Right atrium auricular region (tissue), 2 donors: ENCODE results near the gene NAT14. TPM values are rescaled to one million over a fixed set of nuclear protein-coding genes. Genes with fewer than 3 reads are reported as not detected.

Source experiments
- DNase-seq: peaks from one replicate; pipeline ENCODE4 v3.0.0-alpha.2; 2019; ENCODE audit warnings: low spot score
- H3K27ac ChIP-seq, 2 donors: fragments of 200-600 bp; sonication (generic); 1 replicate in 1 of 2; 2 replicates in 1 of 2; pipeline ENCODE4 v1.5.1; 2016 to 2019
- H3K27me3 ChIP-seq, 2 donors: fragments of 200-600 bp; sonication (generic); one replicate each; pipeline versions ENCODE4 v1.5.1 to v1.6.0; 2017 to 2019
- H3K36me3 ChIP-seq: fragments of 200-600 bp; sonication (generic); one replicate; pipeline ENCODE4 v1.5.1; 2016
- H3K4me1 ChIP-seq, 2 donors: fragments of 200-600 bp; sonication (generic); one replicate each; pipeline versions ENCODE4 v1.5.1 to v1.6.0; 2017 to 2019
- H3K4me3 ChIP-seq, 2 donors: fragments of 200-600 bp; sonication (generic); 1 replicate in 1 of 2; 2 replicates in 1 of 2; pipeline ENCODE4 v1.5.1; 2017 to 2019; ENCODE audit warnings: mild to moderate bottlenecking in 1 of 2, moderate library complexity in 1 of 2
- H3K9me3 ChIP-seq, 2 donors: fragments of 200-600 bp; sonication (generic); one replicate each; pipeline ENCODE4 v1.5.1; 2019
- total RNA-seq, 2 donors: library from RNA; depleted of rRNA; stranded (reverse); fragments of >200 nt; gene quantifications; one replicate each; pipeline ENCODE4 v1.1.0, GENCODE V29; 2016
- TF ChIP-seq, protein P1 (sequence below), 2 donors: fragments of 200-600 bp; sonication (generic); IDR thresholded peaks; one replicate each; pipeline ENCODE4 v1.5.1; 2019; ENCODE audit warnings: antibody characterized with exemption in 2 of 2

Gene NAT14
- total RNA-seq, 2 donors from 2014 or later = 2.3 to 7.0 TPM

DNA sequence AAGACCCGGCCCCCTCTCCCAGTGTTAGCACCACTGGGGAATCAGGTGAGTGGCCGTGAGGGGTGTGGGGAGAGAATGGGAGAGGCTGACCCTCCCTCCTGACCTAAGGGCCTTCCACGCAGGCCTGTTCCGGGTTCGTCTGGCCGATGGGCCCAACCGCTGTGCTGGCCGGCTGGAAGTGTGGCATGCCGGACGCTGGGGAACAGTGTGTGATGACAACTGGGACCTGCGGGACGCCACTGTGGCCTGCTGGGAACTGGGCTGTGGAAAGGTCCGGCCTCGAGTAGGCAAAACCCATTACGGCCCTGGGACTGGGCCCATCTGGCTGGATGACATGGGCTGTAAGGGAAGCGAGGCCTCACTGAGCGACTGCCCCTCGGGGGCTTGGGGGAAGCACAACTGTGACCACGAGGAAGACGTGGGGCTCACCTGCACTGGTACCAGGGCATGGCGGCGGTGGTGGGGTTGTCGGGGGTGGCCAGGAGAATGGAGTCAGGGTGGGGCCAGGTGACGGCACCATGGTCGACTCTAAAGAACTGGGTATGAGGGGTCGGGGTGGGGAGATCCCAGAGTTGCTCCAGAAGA, 15.5 kb downstream of the NAT14 start:
- H3K27me3 ChIP-seq = no peaks in the 10 kb centered on the region
- no peak overlapping the region for H3K4me3 ChIP-seq
- no peak for DNase-seq
- no peaks in the 10 kb centered on the region for H3K36me3 ChIP-seq
- TF ChIP-seq, protein P1, sequence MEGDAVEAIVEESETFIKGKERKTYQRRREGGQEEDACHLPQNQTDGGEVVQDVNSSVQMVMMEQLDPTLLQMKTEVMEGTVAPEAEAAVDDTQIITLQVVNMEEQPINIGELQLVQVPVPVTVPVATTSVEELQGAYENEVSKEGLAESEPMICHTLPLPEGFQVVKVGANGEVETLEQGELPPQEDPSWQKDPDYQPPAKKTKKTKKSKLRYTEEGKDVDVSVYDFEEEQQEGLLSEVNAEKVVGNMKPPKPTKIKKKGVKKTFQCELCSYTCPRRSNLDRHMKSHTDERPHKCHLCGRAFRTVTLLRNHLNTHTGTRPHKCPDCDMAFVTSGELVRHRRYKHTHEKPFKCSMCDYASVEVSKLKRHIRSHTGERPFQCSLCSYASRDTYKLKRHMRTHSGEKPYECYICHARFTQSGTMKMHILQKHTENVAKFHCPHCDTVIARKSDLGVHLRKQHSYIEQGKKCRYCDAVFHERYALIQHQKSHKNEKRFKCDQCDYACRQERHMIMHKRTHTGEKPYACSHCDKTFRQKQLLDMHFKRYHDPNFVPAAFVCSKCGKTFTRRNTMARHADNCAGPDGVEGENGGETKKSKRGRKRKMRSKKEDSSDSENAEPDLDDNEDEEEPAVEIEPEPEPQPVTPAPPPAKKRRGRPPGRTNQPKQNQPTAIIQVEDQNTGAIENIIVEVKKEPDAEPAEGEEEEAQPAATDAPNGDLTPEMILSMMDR (IDR thresholded peaks at IDR 0.05) = no peak
- H3K4me1 ChIP-seq = peaks cover 0 to 10% of the 10 kb centered on the region in 2 donors
- no peaks in the 10 kb centered on the region for H3K9me3 ChIP-seq
- H3K27ac ChIP-seq = no peak overlapping the region

DNA sequence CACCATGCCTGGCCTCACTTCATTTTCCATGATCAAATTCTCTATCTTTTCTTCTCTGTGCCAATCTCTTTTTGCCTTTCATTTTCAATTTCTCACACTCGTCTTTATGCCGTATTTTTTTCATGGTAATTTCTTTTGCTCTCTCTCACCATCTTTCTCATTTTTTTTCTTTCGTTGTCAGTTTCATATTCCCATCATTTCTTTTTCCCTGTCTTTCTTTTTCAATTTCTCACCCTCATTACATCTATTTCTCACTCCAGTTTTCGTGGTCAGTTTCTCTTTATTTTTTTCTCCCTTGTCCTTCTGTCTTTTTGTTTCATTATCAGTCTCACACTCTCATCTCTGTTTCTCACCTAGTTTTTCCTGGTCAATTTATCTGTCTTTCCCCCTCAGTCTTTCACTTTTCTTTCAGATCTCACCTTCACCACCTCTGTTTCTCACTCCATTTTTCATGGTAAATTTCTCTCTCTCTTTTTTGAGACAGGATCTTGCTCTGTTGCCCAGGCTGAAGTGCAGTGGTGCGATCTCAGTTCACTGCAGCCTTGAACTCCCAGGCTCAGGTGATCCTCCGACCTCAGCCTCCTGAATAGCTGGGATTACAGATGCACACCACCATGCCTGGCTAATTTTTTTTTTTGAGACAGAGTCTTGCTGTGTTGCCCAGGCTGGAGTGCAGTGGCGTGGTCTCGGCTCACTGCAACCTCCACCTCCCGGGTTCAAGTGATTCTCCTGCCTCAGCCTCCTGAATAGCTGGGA, 17.4 kb downstream of the NAT14 start:
- no peak overlapping the region for H3K27ac ChIP-seq
- H3K4me3 ChIP-seq = no peak overlapping the region
- no peaks in the 10 kb centered on the region for H3K36me3 ChIP-seq
- H3K27me3 ChIP-seq = no peaks in the 10 kb centered on the region
- no peaks in the 10 kb centered on the region for H3K9me3 ChIP-seq
- H3K4me1 ChIP-seq = peaks cover 0 to 10% of the 10 kb centered on the region in 2 donors
- TF ChIP-seq, protein P1 (IDR thresholded peaks at IDR 0.05) = no peak
- DNase-seq = no peak

DNA sequence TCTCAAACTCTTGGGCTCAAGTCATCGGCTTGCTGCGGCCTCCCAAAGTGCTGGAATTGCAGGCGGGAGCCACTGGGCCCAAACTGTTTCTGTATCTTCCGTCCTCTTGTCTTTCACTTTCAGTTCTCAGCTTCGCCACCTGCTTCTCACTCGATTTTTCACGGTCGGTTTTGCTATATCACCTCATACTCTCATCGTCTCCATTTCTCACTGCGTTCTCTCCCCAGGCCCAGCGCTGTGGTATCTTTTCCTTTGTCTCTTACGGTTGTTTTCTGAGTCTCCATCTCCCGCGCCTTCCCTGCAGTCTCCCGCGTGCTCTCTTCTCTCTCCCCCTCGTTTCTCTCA, 18.1 kb downstream of the NAT14 start:
- no peak overlapping the region for H3K27ac ChIP-seq
- no peak for DNase-seq
- TF ChIP-seq, protein P1 (IDR thresholded peaks at IDR 0.05) = no peak
- H3K9me3 ChIP-seq = no peaks in the 10 kb centered on the region
- no peak overlapping the region for H3K4me3 ChIP-seq
- peaks cover 0 to 10% of the 10 kb centered on the region in 2 donors for H3K4me1 ChIP-seq
- no peaks in the 10 kb centered on the region for H3K27me3 ChIP-seq
- H3K36me3 ChIP-seq = no peaks in the 10 kb centered on the region

DNA sequence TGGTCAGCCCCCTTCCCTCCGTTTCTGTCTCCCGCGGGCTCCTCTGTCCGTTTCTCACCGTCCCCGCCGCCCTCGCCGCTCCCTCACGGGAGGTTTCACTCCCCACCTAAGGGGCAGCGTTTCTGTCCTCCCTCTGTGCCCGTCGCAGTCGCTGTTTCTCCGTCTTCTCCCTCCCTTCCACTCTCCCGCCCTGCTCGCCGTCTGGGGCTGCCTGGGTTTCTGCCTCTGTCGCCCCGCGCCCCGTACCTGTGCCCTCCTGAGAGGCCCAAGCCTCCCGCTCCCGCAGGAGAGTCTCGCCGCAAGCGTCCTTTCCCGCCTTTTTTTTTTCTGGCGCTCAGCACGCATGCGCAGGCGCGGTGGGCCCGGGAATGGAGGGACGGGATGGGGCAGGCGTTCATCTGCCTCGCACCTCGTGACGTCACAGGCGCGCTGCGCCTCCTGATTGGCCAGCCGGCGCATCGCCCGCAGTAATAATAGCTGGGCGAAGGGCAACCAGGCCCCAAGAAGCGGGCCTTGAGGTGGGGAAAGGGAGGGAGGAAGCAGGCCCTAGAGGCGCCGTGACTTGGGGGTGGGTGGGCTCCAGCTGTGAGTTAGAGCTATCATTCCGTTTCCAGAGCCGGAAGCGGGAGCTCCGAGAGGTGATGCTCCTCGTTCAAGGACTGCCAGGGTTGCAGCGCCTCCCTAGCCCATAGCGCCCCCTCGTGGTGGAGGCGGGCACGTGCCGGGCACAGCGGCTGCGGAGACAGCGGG, 18.7 kb downstream of the NAT14 start:
- TF ChIP-seq, protein P1 (IDR thresholded peaks at IDR 0.05) = peak; percentile 98 to 100
- H3K4me3 ChIP-seq = peak overlapping the region; percentile 41 to 53
- DNase-seq = peak; percentile 93
- no peaks in the 10 kb centered on the region for H3K27me3 ChIP-seq
- no peaks in the 10 kb centered on the region for H3K36me3 ChIP-seq
- H3K4me1 ChIP-seq = peaks cover 0 to 10% of the 10 kb centered on the region in 2 donors
- no peaks in the 10 kb centered on the region for H3K9me3 ChIP-seq
- H3K27ac ChIP-seq = peak overlapping the region; percentile 75

DNA sequence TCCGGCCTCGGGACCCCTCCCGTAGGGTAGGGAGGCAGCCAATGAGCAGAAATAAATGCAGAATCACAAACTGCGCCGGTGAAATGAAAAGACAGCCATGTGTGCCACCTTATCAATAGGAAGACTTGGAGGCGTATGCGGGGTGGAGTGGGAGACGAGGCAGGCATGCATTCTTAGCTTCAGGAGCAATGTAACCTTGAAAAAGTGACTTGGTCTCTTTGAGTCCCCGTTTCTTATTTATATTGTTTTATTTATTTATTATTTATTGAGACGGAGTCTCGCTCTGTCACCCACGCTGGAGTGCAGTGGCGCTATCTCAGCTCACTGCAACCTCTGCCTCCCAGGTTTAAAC, 19.2 kb downstream of the NAT14 start:
- TF ChIP-seq, protein P1 (IDR thresholded peaks at IDR 0.05) = peak in 1 of 2 donors; percentile 5
- H3K27me3 ChIP-seq = no peaks in the 10 kb centered on the region
- peak overlapping the region; percentile 75 for H3K27ac ChIP-seq
- peak overlapping the region in 1 of 2 donors; percentile 53 for H3K4me3 ChIP-seq
- H3K4me1 ChIP-seq = peaks cover 0 to 10% of the 10 kb centered on the region in 2 donors
- no peak for DNase-seq
- H3K9me3 ChIP-seq = no peaks in the 10 kb centered on the region
- H3K36me3 ChIP-seq = no peaks in the 10 kb centered on the region
